ENCODE measurements around the gene KANK4.

GRCh38 chr1:62349470-62350233, 30.4 kb upstream of the KANK4 start:
- TF ChIP-seq MAX (IDR thresholded peaks at IDR 0.05), result no peak
- TF ChIP-seq YY1 (IDR thresholded peaks at IDR 0.05; ENCODE audit: low read depth), result no peak
- no peak for TF ChIP-seq RAD21 (IDR thresholded peaks at IDR 0.05; ENCODE audit: low read depth)
- no peak for TF ChIP-seq FOXM1 (IDR thresholded peaks at IDR 0.05; ENCODE audit: borderline replicate concordance, low read depth)
- TF ChIP-seq TEAD4 (IDR thresholded peaks at IDR 0.05), result no peak
- TF ChIP-seq TAF1 (IDR thresholded peaks at IDR 0.05; ENCODE audit: low read depth), result no peak
